ENCODE data around the gene CCNI2. TPM values are rescaled to one million over a fixed set of nuclear protein-coding genes. Genes with fewer than 3 reads are reported as not detected.
"Not testable (repeated sequence)": the region's sequence is repeated elsewhere in the genome, so short reads cannot be mapped to it uniquely, and the experiment has no call there.

The CCNI2 gene
- total RNA-seq, 1 donor from 2014 or later: not detected

GRCh38 chr5:132791026-132791425 lies 43.8 kb downstream of the CCNI2 start:
- Mint-ChIP-seq H3K36me3 (ENCODE audit: low read depth) (no peaks in the 10 kb centered on the region), H3K4me3 (ENCODE audit: unreplicated experiment) (no peak overlapping the region), H3K27ac (ENCODE audit: unreplicated experiment) (no peak overlapping the region), H3K27me3 (ENCODE audit: low read depth) (peaks cover 10% of the 10 kb centered on the region), H3K9me3 (ENCODE audit: low read depth) (peaks cover 2% of the 10 kb centered on the region), H3K4me1 (ENCODE audit: low read depth) (peaks cover 6% of the 10 kb centered on the region)
- TF ChIP-seq CTCF (IDR thresholded peaks at IDR 0.05): no peak
- no peak for DNase-seq (ENCODE audit: low spot score)

GRCh38 chr5:132797651-132798050 lies 50.4 kb downstream of the CCNI2 start:
- Mint-ChIP-seq H3K27ac (ENCODE audit: unreplicated experiment) (no peak overlapping the region), H3K36me3 (ENCODE audit: low read depth) (no peaks in the 10 kb centered on the region), H3K4me3 (ENCODE audit: unreplicated experiment) (no peak overlapping the region), H3K9me3 (ENCODE audit: low read depth) (no peaks in the 10 kb centered on the region), H3K27me3 (ENCODE audit: low read depth) (peaks cover 9% of the 10 kb centered on the region), H3K4me1 (ENCODE audit: low read depth) (no peaks in the 10 kb centered on the region)
- no peak for TF ChIP-seq CTCF (IDR thresholded peaks at IDR 0.05)
- DNase-seq (ENCODE audit: low spot score): no peak

GRCh38 chr5:132799392-132799791 lies 52.2 kb downstream of the CCNI2 start:
- peaks cover 17% of the 10 kb centered on the region for H3K27me3 Mint-ChIP-seq (ENCODE audit: low read depth)
- no peak overlapping the region for H3K4me3 Mint-ChIP-seq (ENCODE audit: unreplicated experiment)
- H3K27ac Mint-ChIP-seq (ENCODE audit: unreplicated experiment): no peak overlapping the region
- no peaks in the 10 kb centered on the region for H3K9me3 Mint-ChIP-seq (ENCODE audit: low read depth)
- no peaks in the 10 kb centered on the region for H3K36me3 Mint-ChIP-seq (ENCODE audit: low read depth)
- H3K4me1 Mint-ChIP-seq (ENCODE audit: low read depth): no peaks in the 10 kb centered on the region
- no peak for TF ChIP-seq CTCF (IDR thresholded peaks at IDR 0.05)
- DNase-seq (ENCODE audit: low spot score): no peak

GRCh38 chr5:132800545-132800944 lies 53.3 kb downstream of the CCNI2 start:
- H3K36me3 Mint-ChIP-seq (ENCODE audit: low read depth): peaks cover 3% of the 10 kb centered on the region
- no peaks in the 10 kb centered on the region for H3K9me3 Mint-ChIP-seq (ENCODE audit: low read depth)
- no peak for DNase-seq (ENCODE audit: low spot score)
- H3K4me1 Mint-ChIP-seq (ENCODE audit: low read depth): no peaks in the 10 kb centered on the region
- no peak overlapping the region for H3K4me3 Mint-ChIP-seq (ENCODE audit: unreplicated experiment)
- TF ChIP-seq CTCF (IDR thresholded peaks at IDR 0.05): no peak
- H3K27me3 Mint-ChIP-seq (ENCODE audit: low read depth): peaks cover 21% of the 10 kb centered on the region
- H3K27ac Mint-ChIP-seq (ENCODE audit: unreplicated experiment): no peak overlapping the region

GRCh38 chr5:132802044-132802684 lies 54.9 kb downstream of the CCNI2 start:
- peak; percentile 36 for TF ChIP-seq CTCF (IDR thresholded peaks at IDR 0.05)
- Mint-ChIP-seq H3K9me3 (ENCODE audit: low read depth) (no peaks in the 10 kb centered on the region), H3K27ac (ENCODE audit: unreplicated experiment) (no peak overlapping the region), H3K27me3 (ENCODE audit: low read depth) (peaks cover 21% of the 10 kb centered on the region), H3K4me1 (ENCODE audit: low read depth) (no peaks in the 10 kb centered on the region), H3K4me3 (ENCODE audit: unreplicated experiment) (no peak overlapping the region), H3K36me3 (ENCODE audit: low read depth) (peaks cover 3% of the 10 kb centered on the region)
- DNase-seq (ENCODE audit: low spot score): no peak

- not testable (repeated sequence) for H3K4me3 Mint-ChIP-seq (ENCODE audit: unreplicated experiment); DNase-seq (ENCODE audit: low spot score); H3K36me3 Mint-ChIP-seq (ENCODE audit: low read depth); H3K27ac Mint-ChIP-seq (ENCODE audit: unreplicated experiment); H3K9me3 Mint-ChIP-seq (ENCODE audit: low read depth); H3K4me1 Mint-ChIP-seq (ENCODE audit: low read depth)
- H3K27me3 Mint-ChIP-seq (ENCODE audit: low read depth): peaks cover 21% of the 10 kb centered on the region
Observed at GRCh38 chr5:132802685-132803066, 55.5 kb downstream of the CCNI2 start.
